DND-41 (cell line): ENCODE results near the gene MIS18A.

Experiments used
- ATAC-seq: fragments of 200-7000 bp; cut with Tn5 transposase; 3 replicates; pipeline ENCODE4 v1.9.1; 2021; ENCODE audit warnings: low read depth; ENCODE audit not compliant: insufficient read depth
- DNase-seq: peaks from one replicate; pipeline ENCODE4 v3.0.0-alpha.2; 2020
- H2AFZ ChIP-seq: 2 replicates; pipeline ENCODE4 v1.6.0; 2012; ENCODE audit warnings: low read depth, low read length
- H3K27ac ChIP-seq: 2 replicates; pipeline ENCODE4 v1.5.1; 2012; ENCODE audit warnings: low read length, inconsistent platforms
- H3K27me3 ChIP-seq: fragments of 200-600 bp; sonication (generic); 2 replicates; pipeline ENCODE4 v1.6.0; 2012; ENCODE audit warnings: low read length, mild to moderate bottlenecking, inconsistent platforms; ENCODE audit not compliant: insufficient read depth, poor library complexity
- H3K36me3 ChIP-seq: 2 replicates; pipeline ENCODE4 v1.5.1; 2012; ENCODE audit warnings: low read length, inconsistent platforms; ENCODE audit not compliant: insufficient read depth
- H3K4me1 ChIP-seq: 2 replicates; pipeline ENCODE4 v1.5.1; 2012; ENCODE audit warnings: mild to moderate bottlenecking, low read length; ENCODE audit not compliant: insufficient read depth
- H3K4me2 ChIP-seq: 2 replicates; pipeline ENCODE4 v1.6.0; 2012; ENCODE audit warnings: mild to moderate bottlenecking, moderate library complexity, low read length, inconsistent platforms; ENCODE audit not compliant: insufficient read depth
- H3K4me3 ChIP-seq, 2 experiments: fragments of 200-600 bp in 1 of 2; shearing (Covaris generic) in 1 of 2; 2 replicates each; pipeline ENCODE4 v1.5.1; 2012 to 2016; ENCODE audit warnings: inconsistent platforms in 2 of 2, low read length in 2 of 2, mild to moderate bottlenecking in 2 of 2, low read depth in 1 of 2, moderate library complexity in 1 of 2
- H3K79me2 ChIP-seq: 2 replicates; pipeline ENCODE4 v1.6.0; 2012; ENCODE audit warnings: low read length, inconsistent platforms; ENCODE audit not compliant: insufficient read depth
- H3K9ac ChIP-seq: 2 replicates; pipeline ENCODE4 v1.6.0; 2012; ENCODE audit warnings: low read depth, mild to moderate bottlenecking, inconsistent platforms, low read length, moderate library complexity
- H3K9me3 ChIP-seq: 2 replicates; pipeline ENCODE4 v1.5.1; 2012; ENCODE audit warnings: low read length, moderate library complexity, mild to moderate bottlenecking, inconsistent platforms; ENCODE audit not compliant: insufficient read depth, severe bottlenecking
- H4K20me1 ChIP-seq: 2 replicates; pipeline ENCODE4 v1.6.0; 2012; ENCODE audit warnings: low read length; ENCODE audit not compliant: insufficient read depth
- CTCF ChIP-seq: IDR thresholded peaks from 2 replicates; pipeline ENCODE4 v1.5.1; 2012; ENCODE audit warnings: borderline replicate concordance, low read length, moderate library complexity, mild to moderate bottlenecking; ENCODE audit not compliant: poor library complexity, severe bottlenecking; ENCODE audit errors: extremely low read depth
- EZH2 ChIP-seq: IDR thresholded peaks from 3 replicates; pipeline ENCODE4 v1.6.1; 2012; ENCODE audit warnings: borderline replicate concordance, low read depth, mild to moderate bottlenecking, moderate library complexity, low read length, inconsistent platforms; ENCODE audit not compliant: severe bottlenecking

MIS18A gene

GRCh38 chr21:32300117-32300681 is 21.4 kb upstream of the MIS18A start:
- DNase-seq (no peak), ATAC-seq (no peak)
- no peak for TF ChIP-seq EZH2
- Histone ChIP-seq H4K20me1 (no peaks in the 10 kb centered on the region), H3K79me2 (no peaks in the 10 kb centered on the region), H3K9me3 (no peaks in the 10 kb centered on the region), H3K9ac (no peak overlapping the region), H3K27ac (no peak overlapping the region), H3K36me3 (no peaks in the 10 kb centered on the region; the same call in 1 of the 2 replicates), H2AFZ (no peak overlapping the region), H3K27me3 (no peaks in the 10 kb centered on the region), H3K4me2 (no peak overlapping the region), H3K4me1 (no peaks in the 10 kb centered on the region), H3K4me3 (no peak overlapping the region)

GRCh38 chr21:32299695-32300094 is 20.8 kb upstream of the MIS18A start:
- H3K4me3 ChIP-seq: no peak overlapping the region
- no peaks in the 10 kb centered on the region for H3K4me1 ChIP-seq
- no peaks in the 10 kb centered on the region; the same call in 1 of the 2 replicates for H3K36me3 ChIP-seq
- H4K20me1 ChIP-seq: no peaks in the 10 kb centered on the region
- no peak overlapping the region for H3K27ac ChIP-seq
- ATAC-seq (no peak), DNase-seq (no peak)
- H3K9ac ChIP-seq: no peak overlapping the region
- H3K27me3 ChIP-seq: no peaks in the 10 kb centered on the region
- no peaks in the 10 kb centered on the region for H3K79me2 ChIP-seq
- H3K4me2 ChIP-seq: no peak overlapping the region
- TF ChIP-seq CTCF (no peak), EZH2 (no peak)
- H2AFZ ChIP-seq: no peak overlapping the region
- no peaks in the 10 kb centered on the region for H3K9me3 ChIP-seq

- no peaks in the 10 kb centered on the region for H3K27me3 ChIP-seq
- no peak within 1 kb of the TSS for H3K4me2 ChIP-seq
- no peak within 1 kb of the TSS for H2AFZ ChIP-seq
- H3K9me3 ChIP-seq: no peaks in the 10 kb centered on the region
- H3K4me3 ChIP-seq: no peak within 1 kb of the TSS
- no peak within 1 kb of the TSS for H3K9ac ChIP-seq
- no peak for DNase-seq
- no peak within 1 kb of the TSS for H3K27ac ChIP-seq
- no peak for ATAC-seq
- H3K79me2 ChIP-seq: no peaks in the 10 kb centered on the region
- no peaks in the 10 kb centered on the region; the same call in 1 of the 2 replicates for H3K36me3 ChIP-seq
- TF ChIP-seq EZH2: no peak
- TF ChIP-seq CTCF: no peak
- no peaks in the 10 kb centered on the region for H4K20me1 ChIP-seq
- no peaks in the 10 kb centered on the region for H3K4me1 ChIP-seq
These were observed 19.8 kb upstream of the MIS18A start, which contains the start of gene MRAP for GRCh38 chr21:32298658-32299081. TSS of gene MRAP (plus strand) at chr21:32298855. CDS start at chr21:32298972, 117 bp downstream.

GRCh38 chr21:32298148-32298559 is 19.3 kb upstream of the MIS18A start:
- no peak overlapping the region for H3K4me3 ChIP-seq
- no peak overlapping the region for H2AFZ ChIP-seq
- H3K27me3 ChIP-seq: no peaks in the 10 kb centered on the region
- no peaks in the 10 kb centered on the region for H3K9me3 ChIP-seq
- no peaks in the 10 kb centered on the region for H4K20me1 ChIP-seq
- DNase-seq (no peak), ATAC-seq (no peak)
- no peak for TF ChIP-seq CTCF
- TF ChIP-seq EZH2: no peak
- no peaks in the 10 kb centered on the region; the same call in 1 of the 2 replicates for H3K36me3 ChIP-seq
- H3K27ac ChIP-seq: no peak overlapping the region
- H3K9ac ChIP-seq: no peak overlapping the region
- H3K79me2 ChIP-seq: no peaks in the 10 kb centered on the region
- no peaks in the 10 kb centered on the region for H3K4me1 ChIP-seq
- H3K4me2 ChIP-seq: no peak overlapping the region
